ENCODE results near the gene TLR6.

Gene TLR6

GRCh38 chr4:38856524-38857337, at the start of gene TLR6:
Gene TLR6, minus strand, starts transcription at chr4:38856817. Its CDS starts 27,344 bp downstream, at chr4:38829473.
- DNase-seq (ENCODE audit: low spot score) = peak; percentile 76

- no peak for DNase-seq (ENCODE audit: low spot score)
These were observed 49.2 kb upstream of the TLR6 start for GRCh38 chr4:38905652-38906385.

- no peak for DNase-seq (ENCODE audit: low spot score)
These were observed 48.1 kb upstream of the TLR6 start for GRCh38 chr4:38904682-38905081.

GRCh38 chr4:38904090-38904666, 47.6 kb upstream of the TLR6 start:
- no peak for DNase-seq (ENCODE audit: low spot score)

- DNase-seq (ENCODE audit: low spot score) = peak; percentile 77
These were observed 46.1 kb upstream of the TLR6 start for GRCh38 chr4:38902695-38903094.

- no peak for DNase-seq (ENCODE audit: low spot score)
These were observed 45.6 kb upstream of the TLR6 start for GRCh38 chr4:38902221-38902620.

- no peak for DNase-seq (ENCODE audit: low spot score)
These were observed 41.6 kb upstream of the TLR6 start for GRCh38 chr4:38898245-38898644.

- DNase-seq (ENCODE audit: low spot score) = no peak
These were observed 40.3 kb upstream of the TLR6 start for GRCh38 chr4:38896940-38897339.

- peak; percentile 28 for DNase-seq (ENCODE audit: low spot score)
These were observed 37.8 kb upstream of the TLR6 start for GRCh38 chr4:38894322-38894982.

- DNase-seq (ENCODE audit: low spot score) = no peak
These were observed 34.7 kb upstream of the TLR6 start for GRCh38 chr4:38891051-38891983.

- DNase-seq (ENCODE audit: low spot score) = peak; percentile 85
These were observed 32.5 kb upstream of the TLR6 start for GRCh38 chr4:38889143-38889542.

GRCh38 chr4:38884254-38884653, 27.6 kb upstream of the TLR6 start:
- no peak for DNase-seq (ENCODE audit: low spot score)

- no peak for DNase-seq (ENCODE audit: low spot score)
These were observed 20.0 kb upstream of the TLR6 start for GRCh38 chr4:38876636-38877035.

- no peak for DNase-seq (ENCODE audit: low spot score)
These were observed 16.8 kb upstream of the TLR6 start for GRCh38 chr4:38873290-38873944.

GRCh38 chr4:38872620-38873019, 16.0 kb upstream of the TLR6 start:
- no peak for DNase-seq (ENCODE audit: low spot score)

- no peak for DNase-seq (ENCODE audit: low spot score)
These were observed 15.0 kb upstream of the TLR6 start for GRCh38 chr4:38871593-38871992.

GRCh38 chr4:38870098-38870808, 13.6 kb upstream of the TLR6 start:
- DNase-seq (ENCODE audit: low spot score) = no peak

GRCh38 chr4:38869511-38869910, 12.9 kb upstream of the TLR6 start:
- no peak for DNase-seq (ENCODE audit: low spot score)

GRCh38 chr4:38868059-38868960, 11.7 kb upstream of the TLR6 start:
- DNase-seq (ENCODE audit: low spot score) = no peak

All from pons (tissue), 1 donor.